HEK293 (cell line): ENCODE results near the gene MAGI2.

Source experiments
- CTCF ChIA-PET: fragments of 350-600 bp; formaldehyde crosslinking; extraction: SDS; loops from one replicate; lab custom pipeline; 2021; ENCODE audit warnings: antibody characterized with exemption; lab: Yijun Ruan, JAX
- POLR2A ChIA-PET: fragments of 300-600 bp; formaldehyde crosslinking; extraction: SDS; loops from one replicate; lab custom pipeline; 2020; ENCODE audit warnings: antibody characterized with exemption, inconsistent platforms; lab: Yijun Ruan, JAX
- H3K27ac ChIP-seq: fragments of 200-500 bp; sonication (Bioruptor generic); 2 replicates; pipeline ENCODE4 v1.5.1; 2014; ENCODE audit warnings: low read depth, low read length, control low read depth, inconsistent platforms; ENCODE audit errors: extremely low read depth
- H3K36me3 ChIP-seq, 2 experiments: fragments of 200-500 bp in 1 of 2; sonication (Bioruptor generic) in 1 of 2; 1 replicate in 1 of 2; 2 replicates in 1 of 2; pipeline ENCODE4 v1.5.1; 2014 to 2017; ENCODE audit warnings: inconsistent platforms in 2 of 2, low read length in 2 of 2; ENCODE audit not compliant: control insufficient read depth in 2 of 2, insufficient read depth in 1 of 2
- H3K4me1 ChIP-seq: fragments of 200-500 bp; sonication (Bioruptor generic); 2 replicates; pipeline ENCODE4 v1.5.1; 2014; ENCODE audit warnings: mild to moderate bottlenecking, low read length, inconsistent platforms; ENCODE audit not compliant: control insufficient read depth, insufficient read depth
- H3K4me3 ChIP-seq: 2 replicates; pipeline ENCODE4 v1.5.1; 2011; ENCODE audit warnings: low read depth, mild to moderate bottlenecking, control low read depth, low read length, moderate library complexity
- H3K9me3 ChIP-seq: fragments of 200-500 bp; sonication (Bioruptor generic); 2 replicates; pipeline ENCODE4 v1.5.1; 2014; ENCODE audit warnings: low read depth, low read length, inconsistent platforms; ENCODE audit not compliant: control insufficient read depth, insufficient read depth
- EGR2 ChIP-seq: fragments of 450-650 bp; formaldehyde crosslinking; IDR thresholded peaks from 2 replicates; pipeline ENCODE4 v1.5.1; 2016; ENCODE audit warnings: low read depth, missing biosample characterization, missing genetic modification characterization
- HOXD13 ChIP-seq: sonication (generic); formaldehyde crosslinking; IDR thresholded peaks from 2 replicates; pipeline ENCODE4 v1.8.0; 2022; ENCODE audit warnings: missing genetic modification reagents, borderline replicate concordance
- KLF1 ChIP-seq: fragments of 450-650 bp; formaldehyde crosslinking; IDR thresholded peaks from 2 replicates; pipeline ENCODE4 v1.5.1; 2016; ENCODE audit warnings: missing biosample characterization, missing genetic modification characterization
- KLF7 ChIP-seq: fragments of 450-650 bp; formaldehyde crosslinking; IDR thresholded peaks from 2 replicates; pipeline ENCODE4 v1.5.1; 2016; ENCODE audit warnings: missing biosample characterization, missing genetic modification characterization, borderline replicate concordance
- MEIS1 ChIP-seq: sonication (generic); formaldehyde crosslinking; IDR thresholded peaks from 2 replicates; pipeline ENCODE4 v1.8.1; 2022; ENCODE audit warnings: missing genetic modification reagents, mild to moderate bottlenecking, borderline replicate concordance
- SP2 ChIP-seq: fragments of 450-650 bp; formaldehyde crosslinking; IDR thresholded peaks from 2 replicates; pipeline ENCODE4 v1.5.1; 2016; ENCODE audit warnings: missing biosample characterization, missing genetic modification characterization
- TCF7L2 ChIP-seq: IDR thresholded peaks from 2 replicates; pipeline ENCODE4 v1.6.1; 2011; ENCODE audit warnings: low read depth, mild to moderate bottlenecking, inconsistent platforms, low read length, moderate library complexity, borderline replicate concordance
- YY2 ChIP-seq: fragments of 450-650 bp; formaldehyde crosslinking; IDR thresholded peaks from 2 replicates; pipeline ENCODE4 v1.5.1; 2016; ENCODE audit warnings: missing biosample characterization, missing genetic modification characterization
- ZBTB49 ChIP-seq: fragments of 450-650 bp; formaldehyde crosslinking; IDR thresholded peaks from 2 replicates; pipeline ENCODE4 v1.5.1; 2016; ENCODE audit warnings: missing biosample characterization, missing genetic modification characterization, low read depth
- ZNF121 ChIP-seq: fragments of 450-650 bp; formaldehyde crosslinking; IDR thresholded peaks from 2 replicates; pipeline ENCODE4 v1.5.1; 2016; ENCODE audit warnings: missing biosample characterization, missing genetic modification characterization
- ZNF169 ChIP-seq: fragments of 450-650 bp; formaldehyde crosslinking; IDR thresholded peaks from 2 replicates; pipeline ENCODE4 v1.5.1; 2016; ENCODE audit warnings: missing biosample characterization, missing genetic modification characterization
- ZNF2 ChIP-seq: fragments of 450-650 bp; formaldehyde crosslinking; IDR thresholded peaks from 2 replicates; pipeline ENCODE4 v1.5.1; 2016; ENCODE audit warnings: missing biosample characterization, missing genetic modification characterization
- ZNF404 ChIP-seq: fragments of 450-650 bp; formaldehyde crosslinking; IDR thresholded peaks from 2 replicates; pipeline ENCODE4 v1.5.1; 2017; ENCODE audit warnings: missing biosample characterization, missing genetic modification characterization
- ZNF473 ChIP-seq: fragments of 450-650 bp; formaldehyde crosslinking; IDR thresholded peaks from 2 replicates; pipeline ENCODE4 v1.5.1; 2017; ENCODE audit warnings: missing biosample characterization, missing genetic modification characterization
- ZNF549 ChIP-seq: fragments of 450-650 bp; IDR thresholded peaks from 2 replicates; pipeline ENCODE4 v1.5.1; 2018; ENCODE audit warnings: missing biosample characterization, missing genetic modification characterization, mild to moderate bottlenecking, inconsistent platforms, moderate library complexity
- ZNF585B ChIP-seq: fragments of 450-650 bp; formaldehyde crosslinking; IDR thresholded peaks from 2 replicates; pipeline ENCODE4 v1.5.1; 2016; ENCODE audit warnings: missing biosample characterization, missing genetic modification characterization
- ZNF610 ChIP-seq: fragments of 450-650 bp; formaldehyde crosslinking; IDR thresholded peaks from 2 replicates; pipeline ENCODE4 v1.5.1; 2016; ENCODE audit warnings: missing biosample characterization, missing genetic modification characterization, borderline replicate concordance
- ZSCAN4 ChIP-seq: fragments of 450-650 bp; formaldehyde crosslinking; IDR thresholded peaks from 2 replicates; pipeline ENCODE4 v1.5.1; 2017; ENCODE audit warnings: missing biosample characterization, missing genetic modification characterization
- TF ChIP-seq, protein P1 (sequence below): fragments of 450-650 bp; formaldehyde crosslinking; IDR thresholded peaks from 2 replicates; pipeline ENCODE4 v1.5.1; 2016; ENCODE audit warnings: missing biosample characterization, missing genetic modification characterization
- TF ChIP-seq, protein P2 (sequence below): fragments of 450-650 bp; formaldehyde crosslinking; IDR thresholded peaks from 2 replicates; pipeline ENCODE4 v1.5.1; 2016; ENCODE audit warnings: missing biosample characterization, missing genetic modification characterization

Gene MAGI2

DNA sequence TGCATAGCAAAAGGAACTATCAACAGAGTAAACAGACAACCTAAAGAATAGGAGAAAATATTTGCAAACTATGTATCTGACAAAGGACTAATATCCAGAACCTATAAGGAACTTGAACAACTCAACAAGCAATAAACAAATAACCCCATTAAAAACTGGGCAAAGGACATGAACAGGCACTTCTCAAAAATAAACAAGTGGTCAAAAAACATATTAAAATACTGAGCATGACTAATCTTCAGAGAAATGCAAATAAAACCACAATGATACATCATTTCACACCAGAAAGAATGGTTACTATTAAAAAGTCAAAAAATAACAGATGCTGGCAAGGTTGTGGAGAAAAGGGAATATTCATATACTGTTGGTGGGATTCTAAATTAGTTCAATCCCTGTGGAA lies 17.1 kb downstream of the MAGI2 start (continued):
- TF ChIP-seq YY2 (tag by site-specific recombination) (no peak), ZNF121 (tag by site-specific recombination) (no peak), HOXD13 (CRISPR knock-in tag) (no peak), ZNF169 (tag by site-specific recombination) (no peak)

DNA sequence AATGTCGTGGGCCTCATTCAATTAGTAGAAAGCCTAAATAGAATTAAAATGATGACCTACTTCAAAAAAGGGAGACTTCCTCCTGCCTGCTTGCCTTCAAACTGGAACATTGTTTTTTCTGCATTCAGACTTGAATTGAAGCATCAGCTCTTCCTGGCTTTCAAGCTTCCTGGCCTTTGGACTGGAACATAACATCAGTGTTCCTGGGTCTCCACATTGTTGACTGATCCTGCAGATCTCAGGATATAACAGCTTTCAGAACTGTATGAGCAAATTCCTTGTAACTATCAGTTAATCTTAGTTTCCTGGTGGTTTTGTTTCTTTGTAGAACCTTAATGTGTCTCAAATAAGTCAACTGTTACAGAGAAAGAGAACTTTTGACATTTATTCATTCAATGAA lies 18.6 kb downstream of the MAGI2 start:
- H3K27ac ChIP-seq, result no peak overlapping the region
- ChIA-PET CTCF (no interaction called here), POLR2A (no interaction called here)
- H3K4me3 ChIP-seq, result no peak overlapping the region
- no peak for TF ChIP-seq ZNF610 (tag by site-specific recombination)
- TF ChIP-seq KLF7 (tag by site-specific recombination), result no peak
- TF ChIP-seq ZNF404 (tag by site-specific recombination), result no peak
- TF ChIP-seq ZNF473, result no peak
- TF ChIP-seq, protein P1, sequence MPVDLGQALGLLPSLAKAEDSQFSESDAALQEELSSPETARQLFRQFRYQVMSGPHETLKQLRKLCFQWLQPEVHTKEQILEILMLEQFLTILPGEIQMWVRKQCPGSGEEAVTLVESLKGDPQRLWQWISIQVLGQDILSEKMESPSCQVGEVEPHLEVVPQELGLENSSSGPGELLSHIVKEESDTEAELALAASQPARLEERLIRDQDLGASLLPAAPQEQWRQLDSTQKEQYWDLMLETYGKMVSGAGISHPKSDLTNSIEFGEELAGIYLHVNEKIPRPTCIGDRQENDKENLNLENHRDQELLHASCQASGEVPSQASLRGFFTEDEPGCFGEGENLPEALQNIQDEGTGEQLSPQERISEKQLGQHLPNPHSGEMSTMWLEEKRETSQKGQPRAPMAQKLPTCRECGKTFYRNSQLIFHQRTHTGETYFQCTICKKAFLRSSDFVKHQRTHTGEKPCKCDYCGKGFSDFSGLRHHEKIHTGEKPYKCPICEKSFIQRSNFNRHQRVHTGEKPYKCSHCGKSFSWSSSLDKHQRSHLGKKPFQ (tag by site-specific recombination), result no peak
- no peak for TF ChIP-seq ZSCAN4 (tag by site-specific recombination)
- no peak for TF ChIP-seq EGR2
- TF ChIP-seq MEIS1 (CRISPR knock-in tag), result no peak
- no peak for TF ChIP-seq KLF1 (tag by site-specific recombination)
- no peak for TF ChIP-seq ZNF2 (tag by site-specific recombination)
- TF ChIP-seq ZBTB49, result no peak
- no peak for TF ChIP-seq ZNF585B (tag by site-specific recombination)
- H3K9me3 ChIP-seq, result no peaks in the 10 kb centered on the region
- no peaks in the 10 kb centered on the region for H3K36me3 ChIP-seq
- H3K4me1 ChIP-seq, result no peaks in the 10 kb centered on the region

DNA sequence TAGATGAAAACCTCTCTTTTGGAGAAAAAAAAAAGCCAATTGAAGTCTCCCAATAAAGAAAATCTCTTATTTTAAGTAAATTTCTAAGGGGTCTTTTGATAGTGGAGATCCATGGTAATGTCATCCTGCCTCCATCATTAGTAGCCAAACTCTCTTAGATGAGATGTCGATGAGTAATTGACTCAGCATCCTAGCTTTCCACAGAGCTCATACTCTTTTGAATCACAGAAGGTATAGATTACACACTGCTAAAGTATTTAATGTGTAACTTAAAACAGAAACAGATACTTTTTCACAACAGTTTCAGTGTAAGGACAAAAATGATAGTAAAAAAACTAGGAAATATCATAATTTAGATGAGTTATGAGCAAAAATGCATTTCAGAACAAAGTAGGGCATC lies 19.4 kb downstream of the MAGI2 start:
- H3K27ac ChIP-seq, result no peak overlapping the region
- ChIA-PET CTCF (no interaction called here), POLR2A (no interaction called here)
- H3K36me3 ChIP-seq, result no peaks in the 10 kb centered on the region
- TF ChIP-seq, protein P2, sequence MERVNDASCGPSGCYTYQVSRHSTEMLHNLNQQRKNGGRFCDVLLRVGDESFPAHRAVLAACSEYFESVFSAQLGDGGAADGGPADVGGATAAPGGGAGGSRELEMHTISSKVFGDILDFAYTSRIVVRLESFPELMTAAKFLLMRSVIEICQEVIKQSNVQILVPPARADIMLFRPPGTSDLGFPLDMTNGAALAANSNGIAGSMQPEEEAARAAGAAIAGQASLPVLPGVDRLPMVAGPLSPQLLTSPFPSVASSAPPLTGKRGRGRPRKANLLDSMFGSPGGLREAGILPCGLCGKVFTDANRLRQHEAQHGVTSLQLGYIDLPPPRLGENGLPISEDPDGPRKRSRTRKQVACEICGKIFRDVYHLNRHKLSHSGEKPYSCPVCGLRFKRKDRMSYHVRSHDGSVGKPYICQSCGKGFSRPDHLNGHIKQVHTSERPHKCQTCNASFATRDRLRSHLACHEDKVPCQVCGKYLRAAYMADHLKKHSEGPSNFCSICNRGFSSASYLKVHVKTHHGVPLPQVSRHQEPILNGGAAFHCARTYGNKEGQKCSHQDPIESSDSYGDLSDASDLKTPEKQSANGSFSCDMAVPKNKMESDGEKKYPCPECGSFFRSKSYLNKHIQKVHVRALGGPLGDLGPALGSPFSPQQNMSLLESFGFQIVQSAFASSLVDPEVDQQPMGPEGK, result no peak
- TF ChIP-seq TCF7L2 (no peak), ZNF549 (tag by site-specific recombination) (no peak), SP2 (no peak)
- H3K9me3 ChIP-seq, result no peaks in the 10 kb centered on the region
- no peaks in the 10 kb centered on the region for H3K4me1 ChIP-seq
- H3K4me3 ChIP-seq, result no peak overlapping the region
